HG03097 (cell line): ENCODE measurements around the gene A2ML1.
"Not testable (repeated sequence)": the region's sequence is repeated elsewhere in the genome, so short reads cannot be mapped to it uniquely, and the experiment has no call there.

Experiments
- ATAC-seq: cut with Tn5 transposase; IDR thresholded peaks from one replicate; pipeline ENCODE4 v1.9.1; 2021; ENCODE audit not compliant: unreplicated experiment, low FRiP score

A2ML1 gene

DNA sequence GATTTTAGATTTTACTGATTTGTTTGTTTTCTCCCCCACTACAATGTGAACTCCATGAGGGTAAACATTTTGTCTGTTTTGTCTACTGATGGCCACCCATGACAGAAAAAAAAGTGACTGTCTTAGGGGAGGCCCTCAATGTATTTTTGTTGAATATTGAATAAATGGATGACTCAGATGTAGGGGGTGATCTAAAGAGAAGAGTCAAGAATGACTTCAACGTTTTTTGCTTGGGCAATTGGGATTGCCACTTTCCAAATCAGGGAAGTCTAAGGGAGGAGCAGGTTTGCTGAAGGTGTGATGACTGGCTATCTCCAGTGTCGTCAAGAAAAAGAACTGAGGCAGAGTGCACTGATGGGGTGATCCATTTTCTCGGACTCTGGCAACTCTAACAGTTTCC, 81.2 kb downstream of the A2ML1 start:
- no peak for ATAC-seq

DNA sequence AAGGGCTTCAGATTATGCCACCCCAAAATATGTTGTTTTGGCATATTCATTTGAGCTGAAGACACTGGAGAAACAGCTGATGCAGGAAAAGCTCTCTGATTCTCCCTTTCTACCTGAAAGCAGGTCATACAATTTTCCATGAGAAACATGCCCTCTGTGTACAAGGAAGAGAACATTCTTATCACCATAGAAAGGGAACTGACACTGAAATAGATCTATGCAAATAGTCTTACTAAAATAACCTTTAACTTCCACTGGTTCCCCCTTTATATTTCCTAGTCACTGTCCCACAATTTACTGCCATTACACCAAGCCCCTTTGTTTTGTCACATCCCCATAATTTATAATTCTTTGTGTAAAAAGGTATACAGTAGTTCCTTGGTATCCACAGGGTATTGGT, 82.2 kb downstream of the A2ML1 start:
- no peak for ATAC-seq

DNA sequence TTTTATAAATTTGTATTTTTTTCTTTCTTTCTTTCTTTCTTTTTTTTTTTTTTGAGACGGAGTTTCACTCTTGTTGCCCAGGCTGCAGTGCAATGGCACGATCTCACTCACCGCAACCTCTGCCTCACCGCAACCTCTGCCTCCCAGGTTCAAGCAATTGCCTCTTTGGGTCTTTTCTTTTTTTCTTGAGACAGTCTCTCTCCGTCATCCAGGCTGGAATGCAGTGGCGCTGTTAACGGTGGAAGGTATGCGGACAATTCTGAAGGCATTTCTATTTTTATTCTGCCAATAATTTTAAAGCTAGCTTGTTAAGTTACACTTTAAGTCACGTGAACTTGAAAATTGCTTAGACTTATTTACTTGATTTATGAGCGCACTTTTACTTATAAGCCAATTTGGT, 83.1 kb downstream of the A2ML1 start:
- no peak for ATAC-seq

DNA sequence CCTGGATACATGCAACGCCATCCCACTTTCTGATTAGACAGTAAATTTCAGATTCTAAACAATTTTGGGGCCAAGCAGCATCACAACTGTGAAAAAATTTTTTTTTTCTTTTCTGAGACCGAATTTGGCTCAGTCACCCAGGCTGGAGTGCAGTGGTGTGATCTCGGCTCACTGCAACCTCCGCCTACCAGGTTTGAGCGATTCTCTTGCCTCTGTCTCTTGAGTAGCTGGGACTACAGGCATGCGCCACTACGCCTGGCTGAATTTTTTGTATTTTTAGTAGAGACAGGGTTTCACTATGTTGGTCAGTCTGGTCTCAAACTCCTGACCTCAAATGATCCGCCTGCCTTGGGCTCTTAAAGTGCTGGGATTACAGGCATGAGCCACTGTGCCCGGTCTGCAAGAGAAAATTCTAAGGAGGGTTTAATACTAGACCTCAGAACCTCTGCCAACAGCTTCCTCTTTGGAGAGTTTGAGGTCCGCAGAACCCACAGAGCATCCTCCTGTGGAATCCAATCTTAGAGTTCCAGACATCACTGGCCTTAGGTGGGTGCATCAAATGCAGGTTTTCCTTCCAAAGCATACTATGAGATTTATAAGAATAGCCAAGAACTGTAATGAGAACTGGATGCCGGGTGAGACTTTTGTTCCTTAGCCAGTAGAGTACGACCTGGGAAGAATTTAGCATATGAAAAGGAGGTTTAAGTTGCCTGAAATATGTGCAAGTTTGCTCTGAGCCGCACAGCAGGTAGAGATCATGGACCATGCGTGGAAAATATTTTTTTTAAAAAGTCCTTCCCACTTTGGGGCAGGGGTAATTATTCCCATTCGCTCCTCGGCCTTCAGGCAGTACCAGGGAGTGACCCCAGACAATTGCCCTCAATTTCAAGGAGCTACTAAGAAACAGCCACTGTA, 84.1 kb downstream of the A2ML1 start:
- no peak for ATAC-seq

DNA sequence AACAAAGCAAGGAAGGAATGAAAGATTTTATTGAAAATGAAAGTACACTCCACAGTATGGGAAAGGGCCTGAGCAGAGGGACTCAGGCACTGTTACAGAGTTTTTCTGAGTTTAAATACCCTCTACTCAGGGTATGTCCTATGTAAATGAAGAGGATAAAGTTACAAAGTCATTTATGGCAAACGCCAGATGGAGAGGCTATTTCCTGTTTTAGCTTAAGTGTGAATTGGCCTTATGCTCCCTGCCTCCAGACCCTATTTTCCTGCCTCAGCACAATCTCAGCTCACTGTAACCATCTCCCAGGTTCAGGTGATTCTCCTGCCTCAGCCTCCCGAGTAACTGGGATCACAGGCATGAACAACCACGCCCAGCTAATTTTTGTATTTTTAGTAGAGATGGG, 85.1 kb downstream of the A2ML1 start:
- ATAC-seq: no peak

DNA sequence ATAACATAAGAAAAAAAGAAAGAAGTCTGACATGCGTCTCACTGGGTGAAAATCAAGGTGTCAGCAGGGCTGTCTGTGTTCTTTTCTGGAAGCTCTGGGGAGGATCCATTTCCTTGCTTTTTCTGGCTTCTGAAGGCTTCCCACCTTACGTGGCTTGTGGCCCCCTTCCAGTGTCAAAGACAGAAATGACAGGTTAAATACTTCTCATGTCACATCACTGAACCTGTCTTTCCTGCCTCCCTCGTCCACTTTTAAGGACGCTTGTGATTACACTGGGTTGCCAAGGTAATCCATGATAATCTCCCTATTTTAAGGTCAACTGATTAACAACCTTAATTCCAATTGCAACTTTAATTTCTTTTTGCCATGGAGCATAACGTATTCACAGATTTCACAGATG, 87.3 kb downstream of the A2ML1 start:
- no peak for ATAC-seq

DNA sequence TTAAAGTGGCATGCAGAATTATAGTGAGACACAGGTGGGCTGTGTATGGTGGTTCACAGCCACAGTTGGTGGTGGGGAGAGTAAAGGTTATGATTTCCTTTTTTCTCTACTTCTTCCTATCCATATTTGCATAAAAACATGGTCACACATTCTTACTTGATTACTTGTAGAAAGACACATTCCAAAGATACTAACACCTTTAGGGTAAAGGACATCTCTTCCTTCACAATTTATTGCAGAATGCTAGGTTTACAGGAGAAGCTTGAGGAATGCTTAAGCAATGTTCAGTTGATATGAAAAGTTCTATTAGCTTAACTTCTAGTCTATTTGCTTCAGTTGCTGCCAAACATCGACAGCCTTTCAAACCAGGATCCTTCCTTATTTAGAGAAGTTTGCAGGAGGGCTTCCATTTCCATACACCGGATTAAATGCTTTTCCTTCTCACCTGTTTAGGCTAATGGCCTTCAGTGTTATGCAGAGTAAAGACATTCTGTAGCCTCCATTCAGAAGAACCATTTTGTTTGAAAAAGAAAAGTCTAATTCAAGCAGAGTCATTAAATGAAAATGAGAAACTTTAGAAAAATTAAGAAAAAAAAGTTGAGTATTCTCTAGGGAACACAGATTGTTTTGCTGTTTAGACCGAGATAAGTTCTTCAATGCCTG, 89.3 kb downstream of the A2ML1 start:
- no peak for ATAC-seq

DNA sequence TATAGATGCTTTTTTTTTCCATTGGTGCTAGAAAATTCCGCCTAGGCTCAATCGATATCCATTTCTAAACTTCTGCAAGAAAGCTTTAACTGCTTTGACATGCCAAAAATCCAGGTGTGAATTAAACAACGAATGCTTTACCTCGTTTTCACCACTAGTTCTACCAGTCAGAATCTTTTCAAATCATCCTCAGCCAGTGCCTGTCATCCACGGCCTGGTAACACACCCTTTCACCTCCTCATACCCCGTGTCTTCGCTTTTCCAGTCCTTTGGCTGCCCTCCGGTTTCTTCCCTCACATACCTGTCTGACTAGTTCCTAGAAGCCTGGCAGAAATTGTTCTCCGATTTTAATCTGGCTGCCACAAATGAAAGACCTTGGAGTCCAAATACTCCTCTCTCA, 90.5 kb downstream of the A2ML1 start:
- no peak for ATAC-seq

DNA sequence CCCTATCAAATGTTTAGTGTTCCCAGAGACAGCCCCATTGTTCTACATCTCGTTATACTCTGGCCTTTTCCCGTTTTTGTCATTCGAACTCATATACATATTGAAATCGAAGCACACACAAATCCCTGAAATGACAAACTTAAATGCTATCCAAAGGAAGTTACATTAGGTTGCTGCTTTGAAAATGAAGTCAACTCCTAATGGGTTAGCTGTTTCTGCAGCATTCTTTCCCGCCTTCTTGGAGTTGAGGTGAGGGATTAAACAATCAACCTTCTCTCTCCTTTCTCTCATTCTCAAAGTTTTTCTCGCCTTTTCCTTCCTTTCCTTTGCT, 91.2 kb downstream of the A2ML1 start:
- ATAC-seq: no peak

DNA sequence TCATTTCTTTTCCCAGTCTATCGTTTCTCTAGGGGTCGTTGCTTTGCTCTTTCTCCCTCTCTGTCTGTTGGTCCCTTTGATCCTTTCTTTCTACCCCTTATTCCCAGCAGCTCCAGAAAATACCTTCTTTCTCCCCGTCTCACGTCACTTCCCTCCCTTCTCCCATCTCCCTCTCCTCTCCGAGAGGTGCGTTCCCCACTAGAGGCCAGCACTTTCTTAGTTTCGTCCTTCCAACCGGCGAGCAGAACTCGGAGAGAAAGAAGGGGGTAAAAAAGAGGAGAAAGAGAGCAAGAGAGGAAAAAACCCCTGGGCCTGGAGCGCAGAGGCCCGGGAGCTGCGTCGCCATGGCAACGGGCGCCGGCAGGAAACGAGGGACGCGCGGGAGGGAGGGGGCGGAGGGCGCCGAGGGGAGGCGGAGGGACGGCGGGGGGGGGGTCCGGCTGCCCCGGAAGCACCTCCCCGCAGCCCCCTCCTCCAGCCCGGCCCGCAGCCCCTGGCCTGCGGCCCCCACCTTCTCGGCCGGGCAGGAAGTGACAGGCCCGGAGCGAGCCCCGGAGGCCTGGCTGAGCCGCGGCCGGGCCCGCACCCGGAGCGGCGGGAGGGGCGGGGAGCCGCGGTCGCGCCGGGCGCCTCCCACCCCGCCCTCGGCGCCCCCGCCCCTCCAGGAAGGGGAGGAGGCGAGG, 91.8 kb downstream of the A2ML1 start, which contains the start of gene PHC1:
Gene PHC1, plus strand, starts transcription at position 477 of the 683 bp plus-strand sequence. CDS start 3,169 bp downstream, outside the sequence.
- ATAC-seq: peak; percentile 58

DNA sequence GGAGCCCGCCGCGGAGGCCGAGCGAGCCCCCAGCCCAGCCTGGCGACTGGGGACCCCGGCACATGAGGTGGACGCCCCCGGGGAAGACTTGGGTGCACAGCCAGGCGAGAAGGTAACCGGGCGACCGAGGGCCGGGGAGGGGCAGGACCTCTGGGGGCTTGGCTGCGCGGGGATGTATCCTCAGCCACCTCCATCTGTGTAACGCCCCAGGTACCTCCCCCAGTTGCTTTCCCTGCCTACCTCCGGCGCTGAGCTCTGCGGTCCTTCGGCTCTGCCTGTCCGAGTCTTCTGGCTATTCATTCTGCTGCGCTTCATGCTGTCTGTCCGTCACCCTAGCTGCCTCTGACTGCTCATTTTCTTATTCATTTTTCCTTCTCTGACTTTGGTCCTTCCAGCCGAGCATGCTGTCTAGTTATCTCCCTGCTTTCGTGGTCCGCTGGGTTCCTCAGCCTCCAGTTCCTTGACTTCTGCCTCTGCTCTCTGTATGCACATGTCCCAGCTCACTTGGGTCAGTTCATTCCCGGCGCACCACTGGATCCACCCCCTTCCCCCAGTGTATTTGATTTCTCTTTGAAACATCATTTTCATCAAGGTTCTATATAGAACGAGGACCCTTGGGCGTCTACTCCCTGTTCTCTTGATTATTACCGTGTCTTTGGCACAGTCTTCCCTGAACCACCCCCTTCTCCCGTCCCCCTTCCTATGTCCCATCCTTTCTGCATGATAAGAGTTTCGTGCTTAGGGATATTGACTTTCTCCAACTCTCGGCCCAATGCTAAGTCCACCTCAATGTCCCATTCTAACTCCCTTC, 92.5 kb downstream of the A2ML1 start:
- ATAC-seq: peak; percentile 37

DNA sequence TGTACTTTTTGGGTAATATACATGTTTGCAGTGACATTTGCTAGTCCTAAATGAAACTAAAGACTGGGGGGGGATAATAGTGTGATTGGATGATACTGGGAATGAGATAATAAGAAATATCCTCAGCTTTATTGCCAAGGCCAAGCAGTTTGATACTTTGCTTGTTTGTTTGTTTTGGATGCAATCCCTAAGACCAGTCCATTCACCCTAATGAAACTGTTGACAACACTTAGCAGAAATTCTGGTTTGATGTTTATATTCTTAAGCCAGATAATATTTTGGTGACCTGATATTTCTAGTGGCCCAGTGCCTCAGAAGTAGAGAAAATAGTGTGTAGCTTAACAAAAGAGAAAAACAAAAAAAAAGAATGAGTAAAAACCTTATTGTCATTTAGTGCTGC, 93.7 kb downstream of the A2ML1 start:
- no peak for ATAC-seq

DNA sequence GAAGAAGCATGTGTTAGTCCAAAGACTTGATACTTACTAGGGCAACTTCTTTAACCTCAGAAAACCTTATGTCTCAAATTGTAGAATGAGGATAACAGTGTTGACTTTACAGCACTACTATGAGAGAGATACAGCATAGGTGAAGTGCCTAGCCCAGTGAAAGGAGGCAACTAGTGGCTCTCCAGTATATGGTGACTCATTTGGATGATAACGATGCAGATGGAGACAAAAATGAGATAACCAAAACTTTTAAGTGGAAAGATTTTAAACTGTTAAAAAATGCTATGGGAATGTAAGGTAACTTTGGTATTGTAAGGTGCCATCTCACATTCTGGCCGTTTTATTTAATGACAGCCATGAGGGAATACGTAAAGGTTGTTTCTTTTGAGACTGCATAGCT, 94.6 kb downstream of the A2ML1 start:
- no peak for ATAC-seq

DNA sequence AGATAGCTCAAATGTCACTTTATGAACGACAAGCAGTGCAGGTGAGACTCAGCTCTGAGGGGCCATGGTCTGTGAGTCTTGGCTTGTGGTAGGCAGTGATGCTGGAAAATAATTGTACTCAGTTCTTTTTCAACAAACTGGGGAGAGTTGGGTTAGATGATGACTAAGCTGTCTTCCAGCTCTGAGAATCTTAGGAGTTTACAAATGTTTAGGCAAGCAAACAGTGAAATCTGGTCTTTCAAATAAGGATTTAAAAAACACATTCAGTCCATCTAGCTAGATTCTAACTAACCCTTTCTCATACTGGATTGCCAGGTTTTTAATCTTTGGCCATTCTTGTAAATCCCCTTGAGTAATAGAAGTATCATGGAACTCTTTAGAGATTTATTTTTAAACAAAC, 95.3 kb downstream of the A2ML1 start:
- no peak for ATAC-seq

DNA sequence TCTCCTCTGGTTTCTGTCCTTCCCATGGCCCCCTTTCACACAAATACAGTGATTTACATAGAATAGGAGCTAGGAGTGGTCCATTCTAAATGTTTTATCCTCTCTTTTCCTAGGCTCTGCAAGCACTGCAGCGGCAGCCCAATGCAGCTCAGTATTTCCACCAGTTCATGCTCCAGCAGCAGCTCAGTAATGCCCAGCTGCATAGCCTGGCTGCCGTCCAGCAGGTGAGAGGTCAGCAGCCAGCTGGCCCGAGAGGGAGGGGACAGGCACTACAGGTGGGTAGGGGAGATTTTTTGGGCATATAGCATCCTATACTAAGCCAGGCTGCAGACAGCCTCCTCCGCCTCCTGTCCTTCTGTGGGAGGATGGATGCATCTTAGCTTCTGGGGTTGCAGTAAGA, 97.2 kb downstream of the A2ML1 start:
- not testable (repeated sequence) for ATAC-seq

DNA sequence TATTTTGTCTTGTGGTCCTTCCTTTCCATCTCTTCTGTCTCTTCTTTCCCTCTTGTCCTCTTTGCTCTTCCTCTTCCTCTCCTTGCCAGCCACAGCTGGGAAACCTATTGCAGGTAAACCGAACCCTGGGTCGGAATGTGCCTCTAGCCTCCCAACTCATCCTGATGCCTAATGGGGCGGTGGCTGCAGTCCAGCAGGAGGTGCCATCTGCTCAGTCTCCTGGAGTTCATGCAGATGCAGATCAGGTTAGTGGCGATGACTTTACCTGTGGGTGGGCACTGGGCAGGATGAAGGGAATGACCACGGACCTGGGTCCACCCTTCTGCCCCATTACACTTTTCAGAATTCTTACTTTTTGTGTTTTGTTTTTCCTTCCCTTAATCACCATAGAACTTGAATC, 100.1 kb downstream of the A2ML1 start:
- ATAC-seq: no peak
